ENCODE measurements around the gene NT5C1A.

NT5C1A gene

GRCh38 chr1:39609618-39610331 is 62.1 kb downstream of the NT5C1A start:
- no peaks in the 10 kb centered on the region for H3K9me3 ChIP-seq (ENCODE audit: low read length)
- H3K27ac ChIP-seq (ENCODE audit: low read depth, low read length, poor library complexity, severe bottlenecking) = no peak overlapping the region
- no peaks in the 10 kb centered on the region for H3K36me3 ChIP-seq (ENCODE audit: insufficient read depth, low read length)
- H3K27me3 ChIP-seq (ENCODE audit: insufficient read depth, low read length) = no peaks in the 10 kb centered on the region; the same call in 1 of the 2 replicates
- H3K9ac ChIP-seq (ENCODE audit: low read length) = no peak overlapping the region
- no peaks in the 10 kb centered on the region for H3F3A ChIP-seq (ENCODE audit: insufficient read depth, low read length)
- H4K20me1 ChIP-seq (ENCODE audit: insufficient read depth, low read length) = no peaks in the 10 kb centered on the region
- H3K4me1 ChIP-seq (ENCODE audit: insufficient read depth, low read length, severe bottlenecking) = no peaks in the 10 kb centered on the region
- H3K4me2 ChIP-seq (ENCODE audit: low read length) = no peak overlapping the region
- TF ChIP-seq CTCF (IDR thresholded peaks at IDR 0.05; ENCODE audit: low read length) = peak; percentile 92
- TF ChIP-seq EZH2 (IDR thresholded peaks at IDR 0.05; ENCODE audit: borderline replicate concordance, low read length) = no peak
- no peaks in the 10 kb centered on the region for H3K9me2 ChIP-seq (ENCODE audit: low read depth, low read length)
- H2AFZ ChIP-seq (ENCODE audit: low read length) = no peak overlapping the region
- H3K79me2 ChIP-seq (ENCODE audit: insufficient read depth, low read length) = no peaks in the 10 kb centered on the region
- H3K4me3 ChIP-seq (ENCODE audit: low read depth, low read length, poor library complexity, severe bottlenecking) = no peak overlapping the region
